NCI-H1092 (cell line): ENCODE results near the gene GPX7.
"Not testable (repeated sequence)": the region's sequence is repeated elsewhere in the genome, so short reads cannot be mapped to it uniquely, and the experiment has no call there.

Source experiments
- DNase-seq: peaks from one replicate; lab custom pipeline; 2025; lab: John Stamatoyannopoulos, UW

GPX7 gene

DNA sequence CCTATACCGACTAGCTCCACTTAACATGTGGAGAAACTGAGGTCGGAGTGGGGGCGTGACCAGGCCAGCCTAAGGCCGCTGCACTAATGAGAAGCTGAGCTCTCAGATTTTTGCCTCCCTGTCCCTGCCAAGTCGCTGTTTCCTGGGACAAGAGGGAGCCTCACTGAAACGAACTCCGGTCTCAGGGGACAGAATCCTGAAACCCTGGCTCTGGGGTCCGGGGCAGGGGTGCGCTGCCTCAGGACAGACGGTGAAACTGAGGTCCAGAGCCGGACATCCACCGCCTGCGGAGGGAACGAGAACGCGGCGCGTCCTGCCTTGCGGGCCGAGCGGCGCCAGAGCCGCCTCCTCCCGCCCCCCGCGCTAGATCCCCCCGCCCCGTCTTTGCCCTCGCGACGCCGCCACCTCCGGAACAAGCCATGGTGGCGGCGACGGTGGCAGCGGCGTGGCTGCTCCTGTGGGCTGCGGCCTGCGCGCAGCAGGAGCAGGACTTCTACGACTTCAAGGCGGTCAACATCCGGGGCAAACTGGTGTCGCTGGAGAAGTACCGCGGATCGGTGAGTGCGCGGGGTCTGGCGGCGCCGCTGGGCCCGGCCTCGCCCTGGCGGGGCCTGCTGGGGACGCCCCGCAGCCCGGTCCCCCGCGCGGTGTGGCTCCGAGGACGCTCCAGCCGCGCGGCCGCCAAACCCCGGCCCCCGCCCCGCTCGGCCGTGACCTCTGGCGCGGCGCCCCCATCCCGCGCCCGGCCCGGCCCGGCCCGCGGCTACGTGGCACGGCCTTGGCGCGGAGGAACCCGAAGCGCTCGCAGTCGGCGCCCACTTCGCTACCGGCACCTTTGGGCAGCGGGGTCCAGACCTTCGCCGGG, at the start of gene GPX7:
Gene GPX7 (plus strand): TSS at position 381 of the 865 bp plus-strand sequence. CDS start 39 bp downstream, at position 420.
- peak; percentile 27 for DNase-seq

DNA sequence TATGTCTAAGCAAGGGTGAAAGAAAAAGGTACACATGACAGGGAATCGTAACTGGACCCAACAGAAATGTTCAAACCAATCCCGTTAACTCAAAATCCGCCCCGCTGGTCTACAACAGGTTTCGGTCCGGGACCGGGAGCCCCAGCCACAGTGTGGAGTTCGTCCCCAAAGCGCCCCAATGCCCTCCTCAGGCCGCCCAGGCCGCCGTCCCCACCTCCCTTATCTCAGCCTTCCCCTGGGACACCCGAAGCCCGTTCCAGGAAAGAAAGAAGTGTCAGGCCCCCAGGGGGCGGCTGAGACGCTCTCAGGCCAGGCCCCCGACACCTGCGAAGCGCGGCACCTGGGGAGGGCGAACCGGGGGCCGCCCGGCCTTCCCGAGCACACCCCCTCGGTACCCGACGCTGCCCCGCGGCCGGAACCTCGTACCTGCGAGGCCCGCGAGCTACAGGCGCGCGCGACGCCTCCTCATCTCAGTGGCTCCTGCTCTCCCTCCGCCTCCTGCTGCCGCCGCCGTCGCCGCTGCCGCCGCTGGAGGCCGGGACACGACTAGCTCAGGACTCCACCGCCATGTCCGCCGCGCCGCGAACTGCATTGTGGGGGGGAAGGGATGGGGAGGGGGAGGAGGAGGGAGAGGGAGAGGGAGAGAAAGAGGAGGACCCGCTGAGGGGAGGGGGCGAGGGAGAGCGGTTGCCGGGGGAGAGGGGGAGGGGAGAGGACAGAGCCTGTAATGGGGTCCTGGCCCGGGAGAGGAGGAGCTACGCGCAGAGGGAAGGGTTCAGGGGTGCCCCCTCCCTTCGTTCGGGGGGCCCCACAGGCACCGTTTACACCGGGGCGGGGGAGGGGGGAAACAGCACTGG, 49.4 kb upstream of the GPX7 start, which contains the start of gene TUT4:
Gene TUT4 (minus strand): TSS at position 588 of the 857 bp plus-strand sequence. CDS start 26,812 bp downstream, outside the sequence.
- peak; percentile 64 for DNase-seq

DNA sequence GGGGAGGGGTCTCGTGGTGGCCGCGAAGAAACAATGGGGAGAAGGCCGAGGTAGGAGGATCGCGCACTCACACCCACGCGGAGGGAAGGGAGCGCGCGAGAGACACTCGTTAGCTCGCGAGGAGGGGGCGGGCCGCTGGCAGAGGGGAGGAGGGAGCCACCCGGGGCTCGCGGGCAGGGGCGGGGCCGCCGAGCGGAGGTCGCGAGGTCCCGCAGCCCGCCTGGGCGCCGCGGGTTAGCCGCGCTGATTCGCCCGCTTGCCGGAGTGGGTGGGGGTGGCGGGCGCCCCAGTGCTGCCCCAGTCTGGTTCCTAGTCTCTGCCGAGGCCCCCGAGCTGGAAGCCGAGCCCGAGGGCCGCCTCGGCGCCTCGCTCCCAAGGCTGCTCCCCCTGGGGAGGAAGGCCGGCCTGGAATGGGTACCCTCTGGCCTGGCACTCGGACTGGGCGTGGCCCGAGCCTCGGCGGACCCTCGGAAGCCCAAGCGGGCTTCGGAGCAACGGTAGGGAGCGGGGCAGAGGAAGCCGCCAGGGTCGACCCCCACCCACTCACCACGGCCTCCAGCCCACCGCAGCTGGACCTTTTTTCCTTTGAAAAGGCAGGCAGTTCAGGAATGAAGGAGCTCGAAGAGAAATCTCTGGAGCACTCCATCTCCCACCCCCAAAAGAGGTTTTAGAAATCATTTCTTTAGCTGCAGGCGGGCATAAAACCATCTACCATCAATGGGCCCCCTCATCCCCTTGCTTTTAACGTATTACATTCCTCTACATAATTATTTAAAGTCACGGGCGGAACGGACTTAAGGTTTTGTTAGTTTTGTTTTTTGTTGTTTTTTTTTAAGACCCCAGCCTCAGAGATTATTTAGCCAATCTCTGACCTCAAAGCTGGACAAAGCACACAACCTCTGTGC, 48.6 kb upstream of the GPX7 start:
- peak; percentile 69 for DNase-seq

DNA sequence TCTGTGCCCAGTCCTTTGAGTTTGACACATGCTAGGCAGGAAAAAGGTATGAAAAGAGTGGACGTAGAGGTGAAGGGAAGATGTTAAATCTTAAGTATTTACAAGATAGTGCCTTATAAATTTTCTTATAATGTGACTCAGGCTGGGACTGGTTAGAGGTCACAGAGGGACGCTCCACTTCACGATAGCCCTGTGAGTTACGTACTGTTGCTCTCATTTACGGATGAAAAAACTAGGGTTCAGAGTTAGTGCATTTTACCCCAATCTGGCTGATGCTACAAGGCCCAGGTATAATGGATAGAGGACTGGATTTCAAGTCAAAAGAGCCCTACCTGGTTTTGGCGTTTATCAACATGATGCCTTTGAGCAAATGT, 47.9 kb upstream of the GPX7 start:
- DNase-seq: no peak

DNA sequence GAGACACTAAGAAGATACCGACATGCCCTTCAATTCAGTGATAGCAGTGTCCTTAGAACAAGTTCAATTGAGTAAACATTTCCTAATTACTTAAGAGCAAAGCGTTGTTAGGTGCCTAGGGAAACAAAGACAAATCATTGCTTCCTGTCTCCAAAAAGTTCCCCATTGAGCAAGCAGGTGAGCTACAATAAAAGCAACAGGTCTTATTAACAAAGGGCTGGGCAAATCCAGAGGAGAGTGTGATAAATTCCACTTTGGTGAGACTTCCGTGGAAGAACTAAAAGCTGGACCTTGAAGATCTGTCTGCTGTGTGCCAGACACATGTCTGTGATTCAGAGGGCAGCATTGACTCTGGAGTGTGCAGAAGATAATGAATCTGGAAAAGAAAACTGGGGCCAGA, 47.4 kb upstream of the GPX7 start:
- no peak for DNase-seq

DNA sequence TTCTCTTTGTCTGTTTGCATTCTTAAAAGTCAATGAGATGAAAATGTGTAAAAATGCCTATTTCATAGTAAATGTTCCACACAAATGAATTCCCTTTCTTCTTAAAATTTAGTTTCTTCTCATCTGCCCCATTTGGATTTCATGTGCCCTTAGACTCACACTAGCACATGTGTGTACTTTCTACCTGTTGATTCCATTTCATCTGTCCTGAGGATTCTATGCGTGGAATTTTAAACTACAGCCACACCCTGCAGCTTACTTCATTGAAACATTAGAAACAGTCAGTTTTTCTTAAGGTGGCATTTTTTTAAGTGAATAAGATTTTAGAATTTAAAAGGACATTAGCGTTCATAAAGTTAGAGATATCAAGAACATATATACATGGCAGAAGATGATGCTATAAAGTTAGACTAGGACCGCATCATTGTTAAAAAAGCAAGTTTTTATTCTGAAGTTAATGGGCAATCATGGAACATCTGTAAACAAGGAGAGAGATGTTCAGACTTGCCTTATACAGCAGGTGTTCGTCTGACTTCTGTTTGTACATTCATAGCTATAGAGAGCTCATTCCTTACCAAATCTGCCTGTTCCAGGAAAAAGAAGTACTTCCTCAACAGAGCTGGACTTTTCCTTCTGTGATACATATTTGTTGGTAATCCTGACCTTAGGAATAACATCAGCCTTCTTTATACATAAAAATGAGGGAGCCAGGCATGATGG, 45.4 kb upstream of the GPX7 start:
- no peak for DNase-seq

DNA sequence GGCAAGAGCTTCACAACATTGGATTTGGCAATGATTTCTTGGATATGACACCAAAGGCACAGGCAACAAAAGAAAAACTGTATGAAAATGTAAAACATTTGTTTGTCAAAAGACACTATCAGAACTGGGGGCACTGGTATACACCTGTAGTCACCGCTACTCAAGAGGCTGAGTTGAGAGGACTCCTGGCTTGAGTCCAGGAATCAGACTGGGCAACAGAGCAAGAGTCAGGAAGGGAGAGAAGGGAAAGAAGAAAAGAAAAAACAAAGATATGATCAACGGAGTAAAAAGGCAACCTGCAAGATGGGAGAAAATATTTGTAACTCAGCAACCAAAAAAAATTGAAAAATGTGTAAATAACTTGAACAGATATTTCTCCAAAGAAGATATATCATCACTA, 43.2 kb upstream of the GPX7 start:
- DNase-seq: no peak

DNA sequence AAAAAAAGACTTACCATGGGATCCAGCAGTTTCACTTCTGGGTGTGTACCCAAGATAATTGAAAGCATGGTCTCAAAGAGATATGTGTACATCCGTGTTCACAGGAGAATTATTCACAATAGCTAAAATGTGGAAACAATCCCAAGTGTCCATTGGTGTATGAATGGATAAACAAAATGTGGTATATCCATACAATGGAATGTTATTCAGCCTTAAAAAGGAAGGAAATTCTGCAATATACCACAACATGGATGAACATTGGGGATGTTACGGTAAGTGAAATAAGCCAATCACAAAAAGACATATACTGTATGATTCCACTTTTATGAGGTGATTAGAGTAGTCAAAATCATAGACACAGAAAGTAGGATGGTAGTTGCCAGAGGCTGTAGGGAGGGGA, 42.3 kb upstream of the GPX7 start:
- no peak for DNase-seq

DNA sequence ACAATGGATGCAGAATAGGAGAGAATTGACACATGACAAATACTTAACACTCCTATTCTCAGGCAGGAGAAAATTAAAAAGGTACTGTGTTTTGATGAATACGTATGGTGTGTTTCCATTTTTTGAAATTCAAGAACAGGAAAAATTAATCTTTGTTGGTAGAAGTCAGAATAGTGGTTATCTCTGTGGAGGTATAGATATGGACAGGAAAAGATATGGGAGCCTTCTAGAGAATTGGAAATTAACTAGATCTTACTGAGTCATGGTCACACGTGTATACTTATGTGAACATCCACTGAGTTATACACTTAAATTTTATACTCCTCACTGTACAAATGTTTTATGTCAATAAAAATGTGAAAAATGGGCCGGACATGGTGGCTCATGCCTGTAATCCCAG, 39.4 kb upstream of the GPX7 start:
- no peak for DNase-seq

DNA sequence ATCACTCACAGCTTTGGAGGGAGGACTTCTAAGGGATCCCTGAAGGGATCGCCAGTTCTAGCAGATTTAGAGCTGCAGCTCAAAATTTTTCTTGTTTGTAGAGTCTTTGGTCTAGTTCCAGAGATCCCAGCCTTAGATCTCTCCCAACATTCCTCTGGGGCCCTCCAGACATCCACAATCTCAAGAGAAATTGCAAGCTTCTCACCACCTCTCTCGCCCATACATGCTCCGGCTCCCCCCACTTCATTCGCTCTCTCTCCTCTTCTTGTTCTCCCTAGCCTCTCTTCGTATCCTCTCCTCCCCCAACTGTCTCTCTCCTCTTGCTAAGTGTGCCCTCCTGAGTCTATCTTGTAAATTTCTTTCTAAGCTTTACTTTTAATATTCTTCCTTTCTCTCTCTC, 34.2 kb upstream of the GPX7 start:
- no peak for DNase-seq

DNA sequence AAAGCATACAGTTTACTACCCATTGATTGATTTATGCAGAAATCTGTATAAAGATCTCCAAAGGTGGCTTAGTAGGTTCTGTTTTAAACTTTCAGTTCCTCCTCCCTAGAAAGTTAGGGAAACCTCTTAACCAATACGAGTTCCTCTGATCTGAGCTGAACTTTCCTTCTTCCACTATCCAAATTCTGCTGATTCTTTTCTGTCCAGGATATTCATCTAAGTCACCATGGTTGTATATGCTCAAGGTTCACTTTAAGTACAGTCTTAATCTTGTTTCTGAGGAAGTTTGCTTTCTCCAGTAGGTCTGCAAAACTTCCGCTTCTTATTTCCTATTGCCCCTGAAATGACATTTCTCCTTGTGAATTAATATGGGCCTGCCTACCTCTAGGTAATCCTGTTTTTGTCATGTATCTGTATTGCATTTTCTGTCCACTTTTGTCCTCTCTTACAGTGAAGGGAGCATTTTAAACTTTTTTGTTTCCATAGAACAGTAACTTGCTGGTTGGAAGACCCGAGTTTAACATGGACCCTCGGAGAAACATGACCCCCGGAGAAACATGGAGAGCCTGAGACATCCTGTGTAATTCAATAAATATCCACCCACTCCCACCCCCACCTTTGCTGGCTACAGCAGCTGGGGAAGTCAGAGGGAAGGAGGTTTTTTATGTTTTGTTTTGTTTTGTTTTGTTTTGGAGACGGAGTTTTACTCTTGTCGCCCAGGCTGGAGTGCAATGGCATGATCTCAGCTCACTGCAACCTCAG, 32.5 kb upstream of the GPX7 start:
- no peak for DNase-seq

DNA sequence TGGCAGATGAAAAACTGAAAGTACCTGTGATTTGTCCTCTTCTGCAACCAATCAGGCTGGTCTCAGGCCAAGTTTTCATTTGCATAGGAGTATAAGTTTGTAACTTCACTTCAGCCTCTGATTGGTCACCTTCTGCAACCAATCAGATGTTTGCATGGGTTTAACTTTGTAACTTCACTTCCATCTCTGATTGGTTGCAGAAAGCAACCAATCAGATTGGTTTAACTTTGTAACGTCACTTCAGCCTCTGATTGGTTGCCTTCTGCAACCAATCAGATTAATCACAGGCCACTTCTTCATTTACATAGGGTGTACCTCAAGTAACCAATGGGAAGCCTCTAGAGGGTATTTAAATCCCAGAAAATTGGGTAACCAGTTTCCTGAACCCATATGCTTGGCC, 30.4 kb upstream of the GPX7 start:
- no peak for DNase-seq

DNA sequence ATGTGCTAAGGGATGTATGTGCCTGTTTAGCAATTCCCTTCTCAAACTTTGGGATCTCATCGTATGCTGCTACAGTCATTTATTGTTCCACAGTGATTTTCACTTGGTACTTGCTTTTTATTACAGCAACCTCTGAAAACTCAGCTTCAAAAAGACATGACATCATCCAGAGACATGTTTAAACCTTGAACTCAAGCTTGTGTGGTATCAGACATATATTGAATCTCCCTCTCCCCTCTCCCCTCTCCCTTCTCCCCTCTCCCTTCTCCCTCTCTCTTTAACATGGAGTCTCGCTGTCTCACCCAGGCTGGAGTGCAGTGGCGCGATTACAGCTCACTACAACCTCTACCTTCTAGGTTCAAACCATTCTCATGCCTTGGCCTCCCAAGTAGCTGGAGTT, 29.8 kb upstream of the GPX7 start:
- no peak for DNase-seq

DNA sequence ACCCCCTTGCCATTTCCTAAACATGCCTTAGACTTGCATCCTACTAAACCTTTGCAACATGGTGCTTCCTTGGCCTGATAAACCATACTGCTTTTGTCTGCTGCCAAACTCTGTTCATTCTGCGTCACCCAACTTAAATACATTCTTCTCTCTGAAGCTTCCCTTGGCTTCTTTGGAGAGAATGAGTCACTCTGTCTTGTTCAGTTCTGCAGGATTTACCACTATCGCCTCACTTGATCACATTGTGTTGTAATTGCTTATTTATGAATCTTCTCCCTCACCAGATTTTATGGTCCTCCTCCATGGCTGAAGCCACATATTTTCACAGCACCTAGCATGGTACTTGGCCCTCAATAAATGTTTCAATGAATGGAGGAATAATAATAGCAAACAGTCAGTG, 27.6 kb upstream of the GPX7 start:
- no peak for DNase-seq

DNA sequence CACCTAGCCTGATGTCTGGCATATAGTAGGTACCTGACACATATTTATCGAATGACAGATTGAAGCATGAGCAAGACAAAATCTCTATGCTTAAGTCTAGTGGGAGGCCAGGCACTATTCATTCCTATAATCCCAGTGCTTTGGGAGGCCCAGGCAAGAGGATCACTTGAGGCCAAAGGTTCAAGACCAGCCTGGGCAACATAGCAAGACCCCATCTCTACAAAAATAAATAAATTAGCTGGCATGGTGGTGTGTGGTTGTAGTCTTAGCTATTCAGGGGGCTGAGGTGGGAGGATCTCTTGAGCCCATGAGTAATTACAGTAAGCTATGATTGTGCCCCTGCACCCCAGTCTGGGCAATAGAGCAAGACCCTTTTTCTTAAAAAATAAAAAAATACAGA, 26.1 kb upstream of the GPX7 start:
- no peak for DNase-seq

DNA sequence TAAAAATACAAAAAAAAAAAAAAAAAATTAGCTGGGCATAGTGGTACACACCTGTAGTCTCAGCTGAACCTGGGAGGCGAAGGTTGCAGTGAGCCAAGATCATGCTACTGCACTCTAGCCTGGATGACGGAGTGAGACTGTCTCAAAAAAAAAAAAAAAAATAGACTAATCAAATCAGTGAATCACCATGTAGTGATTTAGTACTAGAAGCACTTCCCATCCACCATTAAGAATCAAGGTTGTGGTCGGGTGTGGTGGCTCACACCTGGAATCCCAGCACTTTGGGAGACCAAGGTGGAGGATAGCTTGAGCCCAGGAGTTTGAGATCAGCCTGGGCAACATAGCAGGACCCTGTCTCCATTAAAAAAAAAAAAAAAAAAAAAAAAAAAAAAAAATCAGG, 24.1 kb upstream of the GPX7 start:
- not testable (repeated sequence) for DNase-seq

DNA sequence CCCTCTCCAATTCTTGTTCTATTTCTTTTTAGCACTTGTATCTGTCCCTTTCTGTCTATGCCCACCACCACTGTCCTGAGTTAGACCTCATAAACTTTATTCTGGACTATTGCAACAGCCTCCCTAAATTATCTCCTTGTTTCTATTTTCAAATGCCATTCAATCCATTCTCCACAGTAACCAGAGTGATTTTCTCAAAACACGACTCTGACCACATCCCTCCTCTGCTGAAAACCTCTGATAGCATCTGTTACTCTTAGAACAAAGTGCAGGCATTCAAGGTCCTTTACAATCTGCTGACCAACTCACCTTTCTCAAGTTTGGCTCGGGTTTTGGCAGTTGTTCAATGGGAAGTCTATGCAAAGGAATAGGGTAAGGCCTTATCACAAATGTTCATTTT, 22.8 kb upstream of the GPX7 start:
- no peak for DNase-seq

DNA sequence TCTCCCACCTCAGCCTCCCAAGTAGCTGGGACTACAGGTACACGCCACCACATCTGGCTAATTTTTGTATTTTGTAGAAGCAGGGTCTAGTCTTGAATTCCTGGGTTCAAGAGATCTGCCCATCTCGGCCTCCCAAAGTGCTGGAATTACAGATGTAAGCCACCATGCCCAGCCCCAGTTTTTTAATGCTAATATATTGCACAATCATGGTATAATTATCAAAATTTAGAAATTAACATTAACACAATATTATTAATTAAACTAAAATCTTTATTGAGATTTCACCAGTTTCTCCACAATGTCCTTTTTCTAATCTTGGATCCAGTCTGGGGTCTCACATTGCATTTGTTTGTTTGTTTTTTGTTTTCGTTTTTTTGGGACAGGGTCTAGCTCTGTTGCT, 21.9 kb upstream of the GPX7 start:
- DNase-seq: no peak

DNA sequence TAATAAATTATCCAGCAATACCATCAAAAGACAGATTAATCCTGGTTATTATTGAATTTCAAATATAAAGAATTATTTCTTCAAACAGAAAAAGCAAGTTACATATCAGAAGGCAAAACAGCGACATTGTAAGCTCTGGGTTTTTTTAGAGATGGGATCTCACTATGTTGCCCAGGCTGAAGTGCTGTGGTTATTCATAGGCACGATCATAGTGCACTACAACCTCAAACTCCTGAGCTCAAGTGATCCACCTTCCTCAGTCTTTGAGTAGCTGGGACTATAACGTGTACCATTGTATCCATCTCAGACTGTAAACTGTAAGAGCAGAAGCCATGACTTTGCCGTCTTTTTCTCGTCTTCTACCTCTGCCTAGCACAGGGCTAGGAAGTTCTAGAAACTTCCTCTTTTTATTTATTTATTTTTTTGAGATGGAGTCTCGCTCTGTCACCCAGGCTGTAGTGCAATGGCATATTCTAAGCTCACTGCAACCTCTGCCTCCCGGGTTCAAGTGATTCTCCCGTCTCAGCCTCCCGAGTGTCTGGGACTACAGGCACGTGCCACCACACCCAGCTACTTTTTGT, 20.0 kb upstream of the GPX7 start:
- DNase-seq: no peak

DNA sequence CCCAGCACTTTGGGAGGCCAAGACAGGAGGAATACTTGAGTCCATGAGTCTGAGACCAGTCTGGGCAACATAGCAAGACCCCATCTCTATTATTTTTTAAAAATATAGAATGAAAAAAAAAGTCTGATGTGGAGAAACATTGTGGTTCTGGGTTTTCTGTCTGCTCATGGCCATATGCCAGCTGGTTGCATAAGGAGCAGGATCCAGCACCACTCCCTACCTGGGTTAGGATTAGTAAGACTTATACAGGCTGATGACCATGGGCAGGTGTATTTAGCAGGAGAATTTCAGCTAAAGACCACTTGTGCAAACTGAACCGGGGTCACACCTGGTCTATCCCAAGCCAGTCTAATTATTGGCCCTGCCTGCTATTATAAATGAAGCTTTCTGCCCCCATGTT, 16.7 kb upstream of the GPX7 start:
- DNase-seq: no peak
